Upper lobe of right lung (tissue), 1 donor: ENCODE measurements around the gene CAMKK1. TPM values are rescaled to one million over a fixed set of nuclear protein-coding genes. Genes with fewer than 3 reads are reported as not detected.

Source experiments
- ATAC-seq: fragments of 200-7000 bp; cut with Tn5 transposase; one replicate; pipeline ENCODE4 v1.9.1; 2020; ENCODE audit warnings: mild to moderate bottlenecking, moderate library complexity
- DNase-seq: peaks from one replicate; pipeline ENCODE4 v3.0.0-alpha.2; 2020
- H3K27ac ChIP-seq: fragments of 200-600 bp; one replicate; pipeline ENCODE4 v1.8.0; 2022
- H3K27me3 ChIP-seq: fragments of 200-600 bp; one replicate; pipeline ENCODE4 v1.8.0; 2022; ENCODE audit warnings: mild to moderate bottlenecking
- H3K36me3 ChIP-seq: fragments of 200-600 bp; one replicate; pipeline ENCODE4 v1.8.0; 2022
- H3K4me1 ChIP-seq: fragments of 200-600 bp; one replicate; pipeline ENCODE4 v1.8.0; 2022
- H3K4me3 ChIP-seq: fragments of 200-600 bp; one replicate; pipeline ENCODE4 v1.8.0; 2022; ENCODE audit warnings: mild to moderate bottlenecking
- H3K9me3 ChIP-seq: fragments of 200-600 bp; one replicate; pipeline ENCODE4 v1.8.0; 2022
- CTCF ChIP-seq: fragments of 200-600 bp; IDR thresholded peaks from one replicate; pipeline ENCODE4 v1.8.0; 2022; ENCODE audit warnings: antibody characterized with exemption
- intact Hi-C: fragments of 100-400 bp; cut with DNase I; formaldehyde crosslinking; loops from one replicate; pipeline ENCODE4 v1.11.0; 2022
- total RNA-seq: library from RNA; stranded (reverse); fragmentation: NEBNext Ultra II Directional; extraction: Animal tissue kit (Norgen Biotek cat#: 25700); gene quantifications from one replicate; pipeline ENCODE4 v1.2.1, GENCODE V29; 2021
- donor health status: DM: no; HTN: yes; CAD: no; lungs with severe emphysema.

Gene CAMKK1
- total RNA-seq, 1 donor from 2014 or later = 10.1 TPM

- Histone ChIP-seq H3K4me3 (no peak overlapping the region), H3K27me3 (no peaks in the 10 kb centered on the region), H3K27ac (peak overlapping the region; percentile 63), H3K4me1 (peaks cover 46% of the 10 kb centered on the region), H3K9me3 (no peaks in the 10 kb centered on the region), H3K36me3 (peaks cover 17% of the 10 kb centered on the region)
- no peak for TF ChIP-seq CTCF
- ATAC-seq (peak; percentile 83), DNase-seq (no peak)
- intact Hi-C loops = no loop called here
These were observed 6.1 kb downstream of the CAMKK1 start for GRCh38 chr17:3886776-3887175.

GRCh38 chr17:3885970-3886369, 6.9 kb downstream of the CAMKK1 start:
- ATAC-seq = no peak
- H3K4me1 ChIP-seq = peaks cover 38% of the 10 kb centered on the region
- no peaks in the 10 kb centered on the region for H3K9me3 ChIP-seq
- H3K27me3 ChIP-seq = no peaks in the 10 kb centered on the region
- TF ChIP-seq CTCF = no peak
- peaks cover 17% of the 10 kb centered on the region for H3K36me3 ChIP-seq
- H3K4me3 ChIP-seq = no peak overlapping the region
- intact Hi-C loops = no loop called here
- DNase-seq = no peak
- no peak overlapping the region for H3K27ac ChIP-seq

GRCh38 chr17:3885271-3885670, 7.6 kb downstream of the CAMKK1 start:
- H3K4me1 ChIP-seq = peaks cover 31% of the 10 kb centered on the region
- intact Hi-C loops = no loop called here
- no peaks in the 10 kb centered on the region for H3K27me3 ChIP-seq
- H3K9me3 ChIP-seq = no peaks in the 10 kb centered on the region
- peaks cover 17% of the 10 kb centered on the region for H3K36me3 ChIP-seq
- ATAC-seq (no peak), DNase-seq (no peak)
- no peak overlapping the region for H3K4me3 ChIP-seq
- H3K27ac ChIP-seq = no peak overlapping the region
- TF ChIP-seq CTCF = no peak

GRCh38 chr17:3884188-3884587, 8.7 kb downstream of the CAMKK1 start:
- no peaks in the 10 kb centered on the region for H3K9me3 ChIP-seq
- H3K27ac ChIP-seq = no peak overlapping the region
- H3K4me1 ChIP-seq = peaks cover 25% of the 10 kb centered on the region
- ATAC-seq = no peak
- intact Hi-C loops = no loop called here
- no peak for DNase-seq
- H3K27me3 ChIP-seq = no peaks in the 10 kb centered on the region
- peaks cover 17% of the 10 kb centered on the region for H3K36me3 ChIP-seq
- H3K4me3 ChIP-seq = no peak overlapping the region
- no peak for TF ChIP-seq CTCF

- TF ChIP-seq CTCF = no peak
- Histone ChIP-seq H3K4me1 (peaks cover 16% of the 10 kb centered on the region), H3K9me3 (no peaks in the 10 kb centered on the region), H3K36me3 (peaks cover 17% of the 10 kb centered on the region), H3K27ac (no peak overlapping the region), H3K27me3 (no peaks in the 10 kb centered on the region), H3K4me3 (no peak overlapping the region)
- intact Hi-C loops = no loop called here
- DNase-seq (no peak), ATAC-seq (no peak)
These were observed 10.6 kb downstream of the CAMKK1 start for GRCh38 chr17:3882276-3882675.

GRCh38 chr17:3880983-3881382, 11.9 kb downstream of the CAMKK1 start:
- Histone ChIP-seq H3K4me1 (peaks cover 3% of the 10 kb centered on the region), H3K9me3 (no peaks in the 10 kb centered on the region), H3K4me3 (no peak overlapping the region), H3K27ac (no peak overlapping the region), H3K36me3 (peaks cover 20% of the 10 kb centered on the region), H3K27me3 (no peaks in the 10 kb centered on the region)
- no peak for TF ChIP-seq CTCF
- DNase-seq (no peak), ATAC-seq (no peak)
- intact Hi-C loops = no loop called here
